Body of pancreas (tissue), 4 donors: ENCODE results near the gene TMCC2.

Experiments
- POLR2A ChIP-seq, 3 donors: fragments of 450-650 bp; IDR thresholded peaks; one replicate each; pipeline ENCODE4 v1.6.1; 2016; ENCODE audit warnings: antibody characterized with exemption in 3 of 3, mild to moderate bottlenecking in 2 of 3
- TF ChIP-seq, protein P1 (sequence below), 7 experiments: fragments of 450-650 bp in 4 of 7; fragments of 200-600 bp in 3 of 7; sonication (generic) in 3 of 7; IDR thresholded peaks; one replicate each; pipeline ENCODE4 v1.5.1; 2016 to 2019; ENCODE audit warnings: antibody characterized with exemption in 7 of 7

DNA sequence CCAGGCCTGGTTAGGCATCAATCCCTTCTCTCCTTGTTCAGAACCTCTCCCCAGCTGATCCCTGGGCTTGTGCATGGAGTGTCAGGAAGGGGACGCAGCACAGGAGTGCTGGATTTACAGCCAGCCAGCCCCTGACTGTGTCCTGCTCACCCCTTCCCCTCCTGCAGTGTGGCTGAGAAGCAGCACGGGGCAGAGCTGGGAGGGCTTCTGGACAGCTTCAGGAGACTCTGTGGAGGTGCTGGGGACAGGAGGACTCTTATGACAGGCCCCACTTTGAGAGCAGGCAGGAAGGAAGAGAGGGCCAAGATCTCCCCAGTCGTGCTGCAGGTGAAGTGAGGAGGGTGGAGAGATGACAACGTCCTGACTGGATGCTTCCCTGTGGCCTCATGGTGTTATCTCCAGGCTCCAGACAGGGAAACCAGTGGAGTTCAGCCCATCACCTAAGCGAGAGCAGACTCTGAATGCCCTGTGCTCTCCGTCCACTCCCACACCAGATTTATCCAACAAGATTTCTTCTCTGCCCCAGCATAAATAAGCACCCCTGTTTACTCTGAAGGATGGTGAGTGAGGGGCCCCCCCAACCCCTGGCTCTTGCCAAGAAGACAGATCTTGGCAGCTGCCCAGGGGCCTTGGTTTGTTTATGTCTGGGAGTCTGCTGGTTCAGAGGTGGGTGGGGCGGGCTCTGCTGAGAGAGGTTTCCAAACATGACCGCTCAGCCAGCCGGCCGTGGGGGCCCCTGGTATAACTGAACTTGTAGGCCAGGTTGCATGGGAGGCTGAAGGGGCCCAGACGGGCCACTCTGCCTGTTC lies 21.3 kb downstream of the TMCC2 start:
- TF ChIP-seq, protein P1, sequence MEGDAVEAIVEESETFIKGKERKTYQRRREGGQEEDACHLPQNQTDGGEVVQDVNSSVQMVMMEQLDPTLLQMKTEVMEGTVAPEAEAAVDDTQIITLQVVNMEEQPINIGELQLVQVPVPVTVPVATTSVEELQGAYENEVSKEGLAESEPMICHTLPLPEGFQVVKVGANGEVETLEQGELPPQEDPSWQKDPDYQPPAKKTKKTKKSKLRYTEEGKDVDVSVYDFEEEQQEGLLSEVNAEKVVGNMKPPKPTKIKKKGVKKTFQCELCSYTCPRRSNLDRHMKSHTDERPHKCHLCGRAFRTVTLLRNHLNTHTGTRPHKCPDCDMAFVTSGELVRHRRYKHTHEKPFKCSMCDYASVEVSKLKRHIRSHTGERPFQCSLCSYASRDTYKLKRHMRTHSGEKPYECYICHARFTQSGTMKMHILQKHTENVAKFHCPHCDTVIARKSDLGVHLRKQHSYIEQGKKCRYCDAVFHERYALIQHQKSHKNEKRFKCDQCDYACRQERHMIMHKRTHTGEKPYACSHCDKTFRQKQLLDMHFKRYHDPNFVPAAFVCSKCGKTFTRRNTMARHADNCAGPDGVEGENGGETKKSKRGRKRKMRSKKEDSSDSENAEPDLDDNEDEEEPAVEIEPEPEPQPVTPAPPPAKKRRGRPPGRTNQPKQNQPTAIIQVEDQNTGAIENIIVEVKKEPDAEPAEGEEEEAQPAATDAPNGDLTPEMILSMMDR (IDR thresholded peaks at IDR 0.05) = no peak
- no peak for TF ChIP-seq POLR2A (IDR thresholded peaks at IDR 0.05)
